WERI-Rb-1 (cell line): ENCODE results near the gene VAV3.

Experiments
- DNase-seq: peaks from one replicate; pipeline ENCODE4 v3.0.0-alpha.2; 2020
- H3K27ac ChIP-seq: fragments of 250-450 bp; sonication (Bioruptor Pico); 2 replicates; pipeline ENCODE4 v1.5.1; 2020; ENCODE audit warnings: mild to moderate bottlenecking, moderate library complexity
- H3K27me3 ChIP-seq: fragments of 250-450 bp; sonication (Bioruptor Pico); 2 replicates; pipeline ENCODE4 v1.5.1; 2021; ENCODE audit warnings: mild to moderate bottlenecking, low read depth, moderate library complexity; ENCODE audit not compliant: insufficient read depth, severe bottlenecking
- H3K36me3 ChIP-seq: fragments of 250-450 bp; sonication (Bioruptor Pico); 2 replicates; pipeline ENCODE4 v1.5.1; 2020; ENCODE audit warnings: mild to moderate bottlenecking, moderate library complexity
- H3K4me3 ChIP-seq: 2 replicates; pipeline ENCODE4 v1.5.1; 2011; ENCODE audit warnings: low read depth, mild to moderate bottlenecking, control low read depth, low read length
- H3K9me3 ChIP-seq: fragments of 250-450 bp; sonication (Bioruptor Pico); 2 replicates; pipeline ENCODE4 v1.5.1; 2021; ENCODE audit warnings: mild to moderate bottlenecking, moderate library complexity; ENCODE audit not compliant: severe bottlenecking
- CTCF ChIP-seq: IDR thresholded peaks from 2 replicates; pipeline ENCODE4 v1.5.1; 2011; ENCODE audit warnings: low read depth, mild to moderate bottlenecking, control low read depth, inconsistent platforms, low read length

The VAV3 gene, protein sequence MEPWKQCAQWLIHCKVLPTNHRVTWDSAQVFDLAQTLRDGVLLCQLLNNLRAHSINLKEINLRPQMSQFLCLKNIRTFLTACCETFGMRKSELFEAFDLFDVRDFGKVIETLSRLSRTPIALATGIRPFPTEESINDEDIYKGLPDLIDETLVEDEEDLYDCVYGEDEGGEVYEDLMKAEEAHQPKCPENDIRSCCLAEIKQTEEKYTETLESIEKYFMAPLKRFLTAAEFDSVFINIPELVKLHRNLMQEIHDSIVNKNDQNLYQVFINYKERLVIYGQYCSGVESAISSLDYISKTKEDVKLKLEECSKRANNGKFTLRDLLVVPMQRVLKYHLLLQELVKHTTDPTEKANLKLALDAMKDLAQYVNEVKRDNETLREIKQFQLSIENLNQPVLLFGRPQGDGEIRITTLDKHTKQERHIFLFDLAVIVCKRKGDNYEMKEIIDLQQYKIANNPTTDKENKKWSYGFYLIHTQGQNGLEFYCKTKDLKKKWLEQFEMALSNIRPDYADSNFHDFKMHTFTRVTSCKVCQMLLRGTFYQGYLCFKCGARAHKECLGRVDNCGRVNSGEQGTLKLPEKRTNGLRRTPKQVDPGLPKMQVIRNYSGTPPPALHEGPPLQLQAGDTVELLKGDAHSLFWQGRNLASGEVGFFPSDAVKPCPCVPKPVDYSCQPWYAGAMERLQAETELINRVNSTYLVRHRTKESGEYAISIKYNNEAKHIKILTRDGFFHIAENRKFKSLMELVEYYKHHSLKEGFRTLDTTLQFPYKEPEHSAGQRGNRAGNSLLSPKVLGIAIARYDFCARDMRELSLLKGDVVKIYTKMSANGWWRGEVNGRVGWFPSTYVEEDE

DNA sequence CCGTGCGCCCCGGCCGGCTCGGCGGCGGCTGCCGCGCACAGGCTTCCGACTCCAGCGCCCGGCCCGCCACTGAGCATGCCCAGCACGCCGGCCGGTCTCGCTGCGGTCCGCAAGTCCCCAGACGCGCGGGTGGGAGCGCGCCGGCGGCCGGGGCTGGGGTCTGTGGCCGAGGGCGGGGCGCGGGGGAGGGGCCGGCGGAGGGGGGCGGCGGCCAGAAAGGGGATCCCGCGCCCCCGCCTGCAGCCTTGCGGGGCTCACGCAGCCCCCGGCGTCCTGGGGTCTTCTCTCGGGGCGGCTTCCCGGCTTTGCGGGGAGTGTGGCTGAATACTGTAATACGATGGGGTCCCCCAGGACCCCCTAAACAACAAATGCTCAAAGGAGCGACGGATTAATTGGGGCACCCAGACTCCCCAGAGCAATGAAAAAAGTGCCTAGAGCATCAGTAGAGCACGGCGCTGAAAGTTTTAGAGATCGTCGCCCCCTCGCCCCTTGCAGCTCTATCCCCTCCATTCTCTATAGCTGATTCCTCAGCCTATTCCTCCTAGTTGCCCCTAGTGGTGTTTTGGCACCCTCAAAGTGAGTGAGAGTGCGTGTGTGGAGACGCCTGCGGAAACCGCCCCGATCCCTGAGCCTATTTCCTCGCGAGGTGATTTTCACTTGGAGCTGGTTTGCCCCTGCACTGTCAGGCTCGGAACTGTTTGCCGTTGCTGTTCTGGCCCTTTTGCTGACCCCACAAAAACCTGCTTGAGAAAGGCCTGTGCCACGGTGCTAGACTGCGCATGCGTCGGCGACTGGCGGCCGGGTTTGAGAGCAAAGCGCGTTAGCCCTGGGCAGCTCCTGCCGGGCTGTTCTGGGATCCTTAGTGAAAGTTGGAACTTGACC is at the start of gene VAV3:
Gene VAV3 (minus strand): TSS at position 71 of the 882 bp plus-strand sequence. CDS start 311 bp downstream, outside the sequence.
- H3K27ac ChIP-seq, result no peak within 1 kb of the TSS
- H3K27me3 ChIP-seq, result peaks cover 27% of the 10 kb centered on the region
- peak within 1 kb of the TSS; percentile 56 for H3K4me3 ChIP-seq
- peak; percentile 88 for DNase-seq
- no peaks in the 10 kb centered on the region for H3K9me3 ChIP-seq
- peak; percentile 18; the same call in 1 of the 2 replicates for TF ChIP-seq CTCF
- no peaks in the 10 kb centered on the region for H3K36me3 ChIP-seq

- no peak for TF ChIP-seq CTCF
- no peak for DNase-seq
- H3K36me3 ChIP-seq, result no peaks in the 10 kb centered on the region
- no peaks in the 10 kb centered on the region for H3K9me3 ChIP-seq
- peaks cover 3% of the 10 kb centered on the region for H3K27me3 ChIP-seq
- H3K27ac ChIP-seq, result no peak overlapping the region
- no peak overlapping the region for H3K4me3 ChIP-seq
Measured at GRCh38 chr1:108012553-108012952, 47.6 kb upstream of the VAV3 start.

DNA sequence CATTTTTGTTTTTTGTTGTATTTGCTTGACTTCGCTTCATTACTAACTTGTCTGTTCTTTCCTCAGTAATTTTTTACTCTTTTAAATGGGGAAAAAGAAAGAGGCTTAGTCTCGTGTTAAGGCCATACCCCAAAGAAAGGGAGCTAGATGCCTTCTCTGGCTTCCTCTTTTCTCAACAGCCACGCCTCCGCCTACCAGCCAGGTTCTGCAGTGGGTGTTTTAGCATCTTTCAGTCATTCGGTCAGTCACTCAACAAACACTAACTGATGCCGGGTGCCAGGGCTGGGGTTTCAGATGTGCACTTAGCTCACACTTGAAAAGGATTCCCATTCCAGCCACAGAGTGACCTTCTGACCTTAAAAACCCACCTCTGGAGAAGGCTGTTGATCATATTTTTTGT is 46.3 kb upstream of the VAV3 start:
- no peak overlapping the region for H3K27ac ChIP-seq
- peaks cover 3% of the 10 kb centered on the region for H3K27me3 ChIP-seq
- DNase-seq, result no peak
- TF ChIP-seq CTCF, result no peak
- no peaks in the 10 kb centered on the region for H3K9me3 ChIP-seq
- no peaks in the 10 kb centered on the region for H3K36me3 ChIP-seq
- H3K4me3 ChIP-seq, result no peak overlapping the region

- Histone ChIP-seq H3K4me3 (no peak overlapping the region), H3K27ac (no peak overlapping the region), H3K9me3 (no peaks in the 10 kb centered on the region), H3K36me3 (no peaks in the 10 kb centered on the region), H3K27me3 (peaks cover 3% of the 10 kb centered on the region)
- no peak for DNase-seq
- no peak for TF ChIP-seq CTCF
Measured at GRCh38 chr1:108010581-108010980, 45.6 kb upstream of the VAV3 start.

- no peak for TF ChIP-seq CTCF
- no peak for DNase-seq
Measured at GRCh38 chr1:108009603-108010195, 44.7 kb upstream of the VAV3 start.

More at GRCh38 chr1:108009603-108010195, 44.7 kb upstream of the VAV3 start:
- no peaks in the 10 kb centered on the region for H3K36me3 ChIP-seq
- H3K4me3 ChIP-seq, result no peak overlapping the region
- no peaks in the 10 kb centered on the region for H3K9me3 ChIP-seq
- H3K27ac ChIP-seq, result no peak overlapping the region
- peaks cover 3% of the 10 kb centered on the region for H3K27me3 ChIP-seq
